GM20000 (cell line): ENCODE data around the gene CDK19.

Source experiments
- DNase-seq: peaks from one replicate; pipeline ENCODE4 v3.0.0; 2012; ENCODE audit warnings: low spot score
- CTCF ChIP-seq: IDR thresholded peaks from 2 replicates; pipeline ENCODE4 v1.5.1; 2012; ENCODE audit warnings: mild to moderate bottlenecking, control low read depth; ENCODE audit errors: extremely low read depth, missing control alignments

CDK19 gene

GRCh38 chr6:110655821-110656220 is 159.4 kb downstream of the CDK19 start:
- TF ChIP-seq CTCF: no peak
- DNase-seq: no peak

GRCh38 chr6:110654096-110654820 is 161.0 kb downstream of the CDK19 start:
- no peak for DNase-seq
- no peak for TF ChIP-seq CTCF

GRCh38 chr6:110653381-110653780 is 161.9 kb downstream of the CDK19 start:
- DNase-seq: no peak
- TF ChIP-seq CTCF: no peak

GRCh38 chr6:110652520-110652919 is 162.7 kb downstream of the CDK19 start:
- TF ChIP-seq CTCF: no peak
- no peak for DNase-seq

- no peak for DNase-seq
- TF ChIP-seq CTCF: no peak
Measured at GRCh38 chr6:110650755-110651154, 164.5 kb downstream of the CDK19 start.

- TF ChIP-seq CTCF: no peak
- no peak for DNase-seq
Measured at GRCh38 chr6:110649704-110650103, 165.6 kb downstream of the CDK19 start.

- no peak for TF ChIP-seq CTCF
- DNase-seq: no peak
Measured at GRCh38 chr6:110646951-110647910, 168.0 kb downstream of the CDK19 start.
